GM18520 (cell line): ENCODE results near the gene HAT1.
A peak's percentile ranks its signal among the peaks of the same experiment; 100 is the strongest.
"Not testable (repeated sequence)": the region's sequence is repeated elsewhere in the genome, so short reads cannot be mapped to it uniquely, and the experiment has no call there.

ENCODE experiments used
- ATAC-seq: cut with Tn5 transposase; IDR thresholded peaks from one replicate; pipeline ENCODE4 v1.9.1; 2021; ENCODE audit not compliant: unreplicated experiment

The HAT1 gene

DNA sequence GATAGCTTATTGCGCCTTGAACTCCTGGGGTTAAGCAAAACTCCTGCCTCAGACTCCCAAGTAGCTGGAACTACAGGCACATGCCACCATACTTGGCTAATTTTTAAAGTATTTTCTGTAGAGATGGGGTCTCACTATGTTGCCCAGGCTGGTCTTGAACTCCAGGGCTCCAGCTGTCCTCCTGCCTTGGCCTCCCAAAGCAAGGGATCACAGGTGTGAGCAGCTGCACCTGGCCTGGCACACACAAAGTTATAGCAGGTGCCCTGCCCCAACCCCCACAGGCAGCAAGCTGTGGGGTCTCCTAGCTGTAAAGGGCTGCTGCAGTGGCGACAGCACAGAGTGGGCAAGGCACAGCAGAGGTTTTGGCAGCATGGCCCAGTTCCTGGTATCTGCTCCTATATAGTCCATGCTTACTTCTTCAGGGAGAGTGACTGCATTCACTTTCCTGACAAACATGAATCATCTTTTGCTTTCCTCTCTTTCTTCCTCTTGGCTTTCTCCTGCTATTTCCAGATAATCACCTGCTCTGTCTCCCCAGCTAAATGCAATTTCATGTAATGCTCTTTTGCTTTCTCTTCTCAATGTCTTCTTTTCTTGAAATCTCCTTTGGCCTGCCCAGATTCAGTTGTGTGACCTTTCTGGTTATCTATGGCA lies 50.2 kb downstream of the HAT1 start:
- no peak for ATAC-seq

DNA sequence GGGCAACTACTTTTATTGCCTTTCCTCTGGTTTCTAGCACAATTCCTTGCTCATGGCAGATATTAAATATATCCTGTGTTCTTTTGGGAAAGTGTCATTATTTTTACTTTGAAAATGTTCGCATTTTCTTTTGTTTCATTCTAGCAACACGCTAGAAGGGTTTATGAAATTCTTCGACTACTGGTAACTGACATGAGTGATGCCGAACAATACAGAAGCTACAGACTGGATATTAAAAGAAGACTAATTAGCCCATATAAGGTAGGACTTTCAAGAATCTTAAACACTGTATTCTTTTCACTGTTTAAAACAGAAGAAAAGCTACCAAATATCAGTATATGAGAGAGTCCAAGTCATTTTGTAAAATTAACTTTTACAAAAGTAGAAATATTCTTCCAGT lies 56.8 kb downstream of the HAT1 start:
- no peak for ATAC-seq

DNA sequence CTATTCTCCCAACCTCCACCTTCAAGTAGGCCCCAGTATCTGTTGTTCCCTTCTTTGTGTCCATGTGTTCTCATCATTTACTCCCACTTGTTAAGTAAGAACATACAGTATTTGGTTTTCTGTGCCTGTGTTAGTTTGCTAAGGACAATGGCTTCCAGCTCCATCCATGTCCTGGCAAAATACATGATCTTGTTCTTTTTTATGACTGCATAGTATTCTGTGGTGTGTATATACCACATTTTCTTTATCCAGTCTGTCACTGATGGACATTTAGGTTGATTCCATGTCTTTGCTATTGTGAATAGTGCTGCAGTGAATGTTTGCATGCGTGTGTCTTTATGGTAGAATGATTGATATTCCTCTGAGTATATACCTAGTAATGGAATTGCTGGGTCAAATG lies 61.7 kb downstream of the HAT1 start:
- not testable (repeated sequence) for ATAC-seq

DNA sequence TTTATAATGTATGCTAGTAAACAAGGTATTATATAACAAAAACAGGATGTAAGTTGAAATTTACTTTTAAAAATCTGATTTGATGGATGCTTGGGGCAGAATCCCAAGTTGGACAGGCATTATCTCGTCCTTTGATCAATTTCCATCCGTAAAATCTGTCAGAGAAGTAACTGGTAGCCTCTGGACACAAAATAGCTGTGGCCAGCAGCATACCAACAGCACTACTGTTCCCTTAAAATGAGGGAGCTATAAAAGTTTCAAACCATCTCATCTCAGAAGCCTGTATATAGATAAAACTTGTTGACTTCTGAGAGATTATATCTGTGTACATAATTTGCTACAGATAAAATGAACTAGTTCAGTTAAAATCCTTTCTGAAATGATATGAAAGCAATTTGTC lies 62.8 kb downstream of the HAT1 start:
- ATAC-seq: no peak

DNA sequence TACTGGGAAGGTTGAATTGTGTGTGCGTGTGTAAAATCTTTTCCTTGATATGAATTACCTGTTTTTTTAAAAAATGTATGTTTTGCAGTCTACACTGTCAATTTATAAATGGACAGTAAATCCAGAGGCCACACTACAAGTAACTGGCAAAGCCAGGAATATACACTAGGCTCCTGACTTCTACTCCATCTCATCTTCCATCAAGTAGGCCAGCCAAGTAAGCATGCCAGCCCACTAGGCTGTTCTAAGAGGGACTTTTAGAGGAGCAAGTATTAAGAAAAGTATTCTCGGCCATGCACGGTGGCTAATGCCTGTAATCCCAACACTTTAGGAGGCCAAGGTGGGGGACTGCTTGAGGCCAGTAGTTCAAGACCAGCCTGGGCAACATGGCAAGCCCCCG lies 64.5 kb downstream of the HAT1 start:
- no peak for ATAC-seq

DNA sequence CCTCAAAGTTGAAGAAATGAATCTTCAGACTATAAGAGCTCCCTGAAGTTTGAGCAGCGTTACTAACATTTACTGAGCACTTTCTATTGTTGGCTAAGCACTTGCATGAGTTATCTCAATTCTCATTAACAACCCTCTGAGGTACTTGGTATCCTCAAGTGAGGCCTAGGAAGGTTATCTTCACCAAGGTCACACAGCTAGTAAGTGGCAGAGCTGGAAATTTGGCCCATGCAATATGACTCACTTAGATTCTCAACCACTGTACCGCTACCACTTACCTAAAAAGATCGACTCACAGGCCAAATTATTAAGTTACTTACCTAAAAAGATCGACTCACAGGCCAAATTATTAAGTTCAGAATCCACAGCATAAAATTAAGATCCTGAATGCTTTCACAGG lies 68.8 kb downstream of the HAT1 start:
- ATAC-seq: no peak

DNA sequence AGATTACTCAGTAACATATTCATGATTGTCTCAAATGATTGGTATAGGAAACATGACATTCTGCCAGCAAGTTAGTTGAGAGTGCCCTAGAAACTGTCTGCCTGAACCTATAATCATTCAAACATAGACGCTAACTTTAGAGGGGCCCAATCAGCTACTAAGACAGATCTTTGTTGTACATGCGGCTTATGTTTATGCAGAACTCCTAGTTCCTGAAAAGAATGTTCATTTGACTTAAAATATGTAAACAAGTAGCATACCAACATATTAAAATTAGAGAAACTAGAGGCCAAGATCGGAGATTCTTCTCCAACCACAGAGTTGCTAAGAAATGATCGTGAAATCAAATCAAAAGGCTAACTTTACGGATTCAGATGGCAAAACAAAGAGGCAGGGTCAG lies 73.3 kb downstream of the HAT1 start:
- no peak for ATAC-seq

DNA sequence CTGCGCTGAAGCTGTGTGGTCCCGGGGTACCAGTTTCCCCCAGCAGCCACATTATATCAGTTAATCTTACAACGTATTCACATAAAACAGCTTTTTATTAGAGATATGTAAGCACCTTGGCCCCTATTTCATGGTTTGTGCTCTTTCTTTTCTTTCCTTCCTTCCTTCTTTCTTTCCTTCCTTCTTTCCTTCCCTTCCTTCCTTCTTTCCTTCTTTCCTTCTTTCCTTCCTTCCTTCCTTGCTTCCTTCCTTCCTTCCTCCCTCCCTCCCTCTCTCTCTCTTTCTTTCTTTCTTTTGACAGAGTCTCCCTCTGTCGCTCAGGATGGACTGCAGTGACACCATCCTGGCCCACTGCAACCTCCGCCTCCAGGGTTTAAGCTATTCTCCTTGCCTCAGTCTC lies 73.8 kb downstream of the HAT1 start:
- no peak for ATAC-seq

DNA sequence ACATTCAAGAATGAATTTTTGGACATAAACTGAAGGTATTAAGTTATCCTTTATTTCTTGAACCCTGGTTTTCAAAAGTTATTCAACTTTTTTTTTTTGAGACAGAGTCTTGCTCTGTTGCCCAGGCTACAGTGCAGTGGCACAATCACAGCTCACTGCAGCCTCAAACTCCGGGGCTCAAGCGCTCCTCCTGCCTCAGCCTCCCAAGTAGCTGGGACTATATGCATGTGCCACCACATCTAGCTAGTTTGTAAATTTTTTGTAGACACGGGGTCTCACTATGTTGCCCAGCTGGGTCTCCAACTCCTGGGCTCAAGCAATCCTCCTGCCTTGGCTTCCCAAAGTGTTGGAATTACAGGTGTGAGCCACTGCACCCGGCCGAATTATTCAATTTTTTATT lies 74.8 kb downstream of the HAT1 start:
- ATAC-seq: not testable (repeated sequence)

DNA sequence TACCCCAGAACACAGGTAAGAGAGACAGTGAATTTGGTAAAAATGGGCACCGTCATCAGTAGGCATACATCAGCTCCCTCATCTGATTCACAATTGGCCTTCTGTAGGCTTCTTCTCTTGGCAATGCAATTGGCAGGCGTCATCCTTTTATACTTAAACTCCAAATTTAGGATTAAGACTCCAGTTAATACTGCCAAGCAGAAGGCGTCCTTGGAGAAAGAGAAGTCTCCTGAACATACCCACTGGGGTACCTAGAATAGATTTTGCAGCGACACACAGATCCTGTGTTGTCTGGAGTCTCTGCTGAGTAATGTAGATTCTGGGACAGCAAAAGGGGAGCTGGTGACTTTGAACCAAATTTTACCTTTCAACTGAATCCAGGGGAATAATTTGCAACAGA lies 76.9 kb downstream of the HAT1 start:
- ATAC-seq: no peak

DNA sequence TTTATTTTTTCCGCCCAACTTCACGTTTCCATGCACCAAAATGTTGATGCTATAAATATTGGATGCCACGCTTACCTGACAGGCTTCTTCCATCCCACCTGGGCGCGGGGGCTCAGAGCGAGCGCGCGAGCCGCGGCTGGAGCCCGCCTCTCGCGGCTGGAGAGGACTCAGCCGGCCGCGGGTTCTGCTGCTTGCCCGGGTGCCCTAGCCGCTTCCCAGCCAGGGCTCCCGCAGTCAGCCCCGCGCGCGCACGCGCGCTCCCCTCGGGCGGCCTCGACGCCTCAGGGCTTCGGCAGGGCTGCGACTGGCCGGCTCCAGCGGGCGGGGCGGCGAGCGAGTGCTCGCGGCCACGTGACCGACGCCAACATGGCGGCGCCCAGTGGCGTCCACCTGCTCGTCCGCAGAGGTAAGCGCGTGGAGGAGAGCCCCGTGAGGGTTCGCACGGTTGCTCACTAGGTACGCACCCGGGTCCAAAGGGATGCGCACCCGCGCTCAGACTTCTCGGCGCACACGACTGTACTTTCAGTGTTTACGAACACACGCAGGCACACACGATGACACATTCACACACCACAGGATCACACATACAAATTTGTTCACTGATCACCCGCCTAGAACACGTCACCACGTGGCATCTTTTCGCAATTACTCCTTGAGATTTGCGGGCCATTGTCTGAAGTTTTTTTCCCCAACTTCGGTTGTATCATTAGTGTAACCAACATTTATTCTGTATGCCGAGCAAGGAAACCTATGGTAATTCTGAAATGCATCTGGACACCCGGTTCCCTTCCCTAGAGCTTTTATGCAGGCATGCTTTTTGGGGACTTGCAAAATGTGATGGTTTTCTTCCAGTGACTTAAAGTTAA lies 77.6 kb downstream of the HAT1 start, which contains the start of gene METAP1D:
Gene METAP1D (plus strand): TSS at position 350 of the 866 bp plus-strand sequence. CDS start 17 bp downstream, at position 367.
- ATAC-seq: peak; percentile 95

DNA sequence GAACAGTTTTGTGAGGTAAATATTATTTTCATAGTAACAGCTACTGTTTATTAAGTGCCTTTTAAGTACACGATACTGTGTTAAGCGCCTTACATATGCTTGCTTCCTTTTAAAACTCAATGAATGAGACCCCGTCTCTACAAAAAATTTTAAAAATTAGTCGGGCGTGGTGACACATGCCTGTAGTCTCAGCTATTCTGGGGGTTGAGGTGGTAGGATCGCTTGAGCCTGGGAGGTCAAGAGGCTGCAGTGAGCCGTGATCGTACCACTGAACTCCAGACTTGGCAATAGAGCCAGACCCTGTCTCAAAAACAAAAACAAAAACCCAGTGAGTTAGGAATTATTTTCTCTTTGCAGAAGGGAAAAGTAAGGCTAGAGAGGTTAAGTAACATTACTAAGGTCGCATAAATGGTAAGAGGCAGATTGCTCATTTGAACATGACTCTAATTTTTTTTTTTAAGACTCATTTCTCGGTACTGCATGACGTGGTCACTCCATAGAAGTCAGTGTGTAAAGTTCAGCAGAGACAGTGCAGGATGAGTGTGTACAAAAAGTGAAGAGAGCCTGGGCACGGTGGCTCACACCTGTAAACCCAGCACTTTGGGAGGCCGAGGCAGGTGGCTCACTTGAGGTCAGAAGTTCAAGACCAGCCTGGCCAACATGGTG lies 78.6 kb downstream of the HAT1 start:
- ATAC-seq: no peak

DNA sequence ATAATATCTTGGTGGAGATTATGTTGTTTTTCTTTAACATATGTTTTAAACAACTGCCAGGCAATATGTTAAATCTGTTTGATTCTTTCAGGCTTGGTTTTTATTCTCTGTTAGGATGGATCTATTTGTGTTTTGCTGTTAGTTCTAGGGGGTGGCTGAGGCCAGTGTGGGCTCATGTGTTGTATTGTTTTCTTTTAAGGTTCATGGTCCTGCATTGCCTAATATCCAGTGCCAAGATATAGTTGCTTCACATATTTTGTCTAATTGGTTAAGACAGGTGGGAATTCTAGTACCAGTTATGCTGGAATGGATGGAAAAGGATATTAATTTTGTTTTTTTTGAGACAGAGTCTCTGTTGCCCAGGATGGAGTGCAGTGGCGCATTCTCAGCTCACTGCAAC lies 85.1 kb downstream of the HAT1 start:
- no peak for ATAC-seq

DNA sequence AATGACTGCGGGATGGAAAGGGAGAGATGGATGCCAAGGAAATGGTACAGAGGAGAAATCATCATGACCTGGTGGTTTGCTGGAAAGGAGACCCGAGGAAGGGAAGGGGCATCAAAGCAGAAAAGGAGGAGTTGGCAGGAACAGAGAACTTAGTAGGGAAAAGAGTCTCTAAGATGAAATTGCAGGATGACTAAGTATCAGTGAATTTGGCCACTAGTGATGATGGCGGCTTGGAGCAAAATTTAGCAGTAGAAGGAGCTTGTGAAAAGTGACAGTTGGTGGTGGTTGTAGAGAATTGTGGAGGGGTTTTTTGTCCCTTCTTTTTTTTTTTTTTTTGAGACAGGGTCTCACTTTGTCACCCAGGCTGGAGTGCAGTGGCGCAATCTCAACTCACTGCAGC lies 87.6 kb downstream of the HAT1 start:
- no peak for ATAC-seq

DNA sequence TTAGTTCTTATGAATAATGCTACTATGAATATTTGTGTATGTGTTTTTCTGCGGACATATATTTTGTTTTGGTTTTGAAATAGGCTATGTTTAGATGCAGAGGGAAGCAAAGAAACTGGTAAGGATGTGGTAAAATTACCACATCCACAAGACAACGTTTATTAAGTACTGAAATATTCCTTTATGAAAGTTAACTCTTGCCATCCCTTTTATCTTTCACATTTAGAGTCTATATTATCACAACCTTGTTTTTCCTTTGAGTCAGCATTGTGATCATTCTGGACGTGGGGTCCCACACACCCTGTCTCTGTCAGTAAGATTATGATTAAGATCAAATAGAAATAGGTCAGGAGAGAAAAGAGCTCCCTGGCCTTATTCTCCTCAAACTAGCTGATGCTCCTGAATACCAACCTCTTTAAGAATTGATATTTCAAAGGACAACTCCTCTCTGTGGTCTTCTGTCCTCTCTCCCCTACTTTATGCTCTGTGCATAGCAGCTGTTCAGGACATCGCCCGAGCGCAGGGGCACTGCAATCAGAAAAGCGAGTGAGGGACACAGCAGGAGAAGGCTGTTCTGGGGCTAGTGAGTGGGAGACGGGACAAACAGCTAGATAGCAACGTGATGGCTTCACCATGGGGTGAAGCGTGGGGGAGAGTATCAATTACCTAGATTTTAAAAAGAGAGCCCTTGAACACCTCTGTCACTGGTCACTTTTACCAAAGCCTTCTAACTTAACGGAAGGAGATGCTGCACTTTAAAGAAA lies 89.7 kb downstream of the HAT1 start:
- ATAC-seq: no peak

DNA sequence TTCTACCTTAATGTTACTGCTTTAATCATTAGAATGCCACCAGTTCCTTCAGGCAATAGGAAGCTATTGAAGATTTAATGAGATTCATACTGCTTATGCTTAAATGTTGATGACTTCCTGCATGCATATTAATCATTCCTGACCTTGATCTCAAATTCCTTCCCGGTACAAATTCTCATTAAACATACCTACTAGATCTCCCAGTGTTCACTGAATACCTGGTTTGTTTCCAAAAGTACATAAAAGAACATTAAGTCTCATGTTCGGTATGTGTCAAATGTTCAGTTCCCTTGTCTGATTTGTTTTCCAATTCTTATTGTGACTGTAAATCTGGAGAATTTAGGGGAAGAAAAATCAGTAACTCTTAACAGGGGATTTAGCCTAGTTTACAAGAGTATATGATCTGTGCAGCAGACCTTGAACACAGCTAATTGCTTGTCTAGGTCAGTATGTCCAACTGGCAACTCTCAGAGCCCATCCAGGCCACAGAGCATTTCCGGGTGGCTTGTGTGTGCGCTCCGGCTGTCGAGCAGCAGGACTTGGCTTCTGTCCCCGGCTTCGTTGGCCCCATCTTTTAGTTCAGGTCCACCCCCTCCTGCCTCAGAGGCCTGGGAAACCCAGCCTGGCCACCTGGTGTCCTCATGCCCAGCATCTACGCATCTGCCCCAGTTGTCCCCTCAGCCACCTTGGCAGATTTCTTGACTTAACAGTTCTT lies 90.6 kb downstream of the HAT1 start:
- no peak for ATAC-seq

DNA sequence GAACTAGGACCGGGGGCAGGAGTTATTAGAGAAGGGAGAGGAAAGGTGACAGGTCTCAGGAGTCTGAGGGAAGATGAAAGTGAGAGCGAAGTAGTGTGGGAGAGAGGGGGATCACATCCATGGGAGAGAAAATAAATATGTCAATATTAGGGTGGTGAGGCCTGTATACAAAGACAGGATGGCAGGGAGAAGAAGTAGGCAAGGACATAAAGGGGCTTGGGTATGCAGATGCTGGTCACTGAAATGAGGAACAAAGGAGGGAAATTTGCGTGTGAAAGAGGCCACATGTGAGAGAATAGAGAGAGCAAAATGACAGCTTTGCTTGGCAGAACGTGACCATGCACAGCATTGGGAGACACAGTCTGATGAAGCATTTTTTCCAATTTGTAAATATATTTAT lies 91.1 kb downstream of the HAT1 start:
- ATAC-seq: no peak

DNA sequence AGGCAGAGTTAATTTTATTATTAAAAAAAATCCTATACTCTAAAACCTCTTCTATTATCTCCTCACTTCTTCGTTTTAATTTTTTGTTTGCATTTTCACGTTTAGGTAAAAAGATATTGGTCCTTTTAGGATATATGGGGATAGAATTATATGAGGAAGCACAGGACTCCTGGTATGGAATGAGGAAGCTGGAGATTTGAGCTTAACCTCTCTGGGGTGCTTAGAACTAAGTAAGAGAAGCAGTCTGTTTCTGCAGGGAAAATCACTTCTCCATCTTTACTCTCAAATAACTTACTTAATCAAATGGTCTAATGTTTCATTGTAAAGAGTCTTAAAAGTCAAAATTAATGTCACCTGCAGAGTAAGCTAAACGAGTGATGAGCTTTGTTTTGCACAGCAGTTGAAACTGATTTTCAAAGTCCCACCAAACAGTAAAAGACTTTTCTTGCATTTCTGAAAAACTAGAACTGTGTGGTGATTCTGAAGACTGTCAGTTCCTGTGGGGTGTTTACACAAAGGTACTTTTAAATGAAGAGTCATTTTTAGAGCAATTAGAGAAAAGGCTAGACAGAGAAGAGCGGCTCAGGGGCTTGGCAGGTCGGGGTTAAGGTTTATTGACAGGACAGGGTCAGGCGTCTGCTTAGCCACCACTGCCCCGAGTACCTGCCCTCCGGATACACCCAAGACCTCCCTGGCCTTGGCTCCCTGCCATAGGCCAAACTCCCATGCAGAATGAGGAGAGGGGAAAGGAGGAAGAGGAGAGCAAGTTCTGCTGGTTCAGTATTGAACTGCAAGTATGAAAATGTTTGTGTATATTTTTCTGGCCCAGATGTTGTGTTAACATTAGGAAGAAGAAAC lies 99.0 kb downstream of the HAT1 start:
- no peak for ATAC-seq

DNA sequence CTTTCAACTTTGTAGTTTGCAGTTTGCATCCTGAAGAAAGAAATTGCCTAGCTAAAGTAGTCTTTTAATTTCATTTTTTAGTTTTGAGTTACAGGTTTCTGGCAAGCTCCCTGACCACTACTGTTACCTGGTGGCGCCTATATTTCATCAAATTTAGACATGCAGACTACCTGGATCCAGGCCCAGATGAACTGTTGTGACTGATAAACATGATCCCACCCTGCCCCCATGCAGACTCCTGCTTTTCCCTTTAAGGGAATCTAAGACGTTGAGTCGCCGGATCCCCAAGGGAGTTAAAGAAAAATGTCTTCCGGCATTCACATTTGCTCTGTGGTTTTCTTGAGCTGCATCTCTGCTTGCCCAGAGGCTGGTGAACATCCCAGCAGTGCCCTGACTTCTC lies 99.7 kb downstream of the HAT1 start:
- no peak for ATAC-seq

DNA sequence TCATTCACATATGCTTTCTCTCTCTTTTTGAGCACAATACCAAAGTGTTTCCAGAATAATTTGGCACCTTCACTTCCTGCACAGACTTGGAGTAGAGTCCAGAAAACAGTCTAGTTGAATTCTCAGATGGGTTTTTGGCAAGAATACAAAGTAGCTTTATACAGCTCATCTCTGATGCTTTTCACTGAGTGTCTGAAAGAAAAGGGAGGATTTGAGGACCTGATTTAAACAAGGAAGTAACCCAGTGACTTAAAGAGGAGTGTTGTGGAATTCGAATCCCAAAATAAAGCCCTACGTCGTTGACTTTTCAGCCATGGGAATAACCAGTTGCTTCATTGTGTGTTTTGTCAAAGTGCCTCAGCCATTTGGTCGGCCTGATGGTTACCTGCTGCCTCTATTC lies 109.3 kb downstream of the HAT1 start:
- no peak for ATAC-seq
